NT2/D1 (cell line): Measurements from ENCODE around the gene DPP6.
A peak's percentile ranks its signal among the peaks of the same experiment; 100 is the strongest.
"Not testable (repeated sequence)": the region's sequence is repeated elsewhere in the genome, so short reads cannot be mapped to it uniquely, and the experiment has no call there.

Experiments used
- DNase-seq: peaks from one replicate; pipeline ENCODE4 v3.0.0-alpha.2; 2011; ENCODE audit warnings: low read depth, low spot score
- H3K27me3 ChIP-seq: 2 replicates; pipeline ENCODE4 v1.6.0; 2011; ENCODE audit warnings: mild to moderate bottlenecking; ENCODE audit not compliant: insufficient read length, insufficient read depth
- H3K36me3 ChIP-seq: 2 replicates; pipeline ENCODE4 v1.6.1; 2011; ENCODE audit warnings: mild to moderate bottlenecking, low read length, mixed read lengths; ENCODE audit not compliant: insufficient read depth, insufficient read length
- H3K4me1 ChIP-seq: 2 replicates; pipeline ENCODE4 v1.5.1; 2011; ENCODE audit not compliant: insufficient read depth, insufficient read length
- H3K4me3 ChIP-seq: 2 replicates; pipeline ENCODE4 v1.5.1; 2011; ENCODE audit warnings: low read depth; ENCODE audit not compliant: insufficient read length
- H3K9ac ChIP-seq: 2 replicates; pipeline ENCODE4 v1.6.0; 2011; ENCODE audit warnings: low read depth; ENCODE audit not compliant: insufficient read length
- H3K9me3 ChIP-seq: 2 replicates; pipeline ENCODE4 v1.5.1; 2011; ENCODE audit warnings: mild to moderate bottlenecking, low read length; ENCODE audit not compliant: insufficient read depth
- SUZ12 ChIP-seq: IDR thresholded peaks from 2 replicates; pipeline ENCODE4 v1.6.1; 2011; ENCODE audit not compliant: insufficient read length, insufficient read depth; ENCODE audit errors: extremely low read depth
- YY1 ChIP-seq: IDR thresholded peaks from 2 replicates; pipeline ENCODE4 v1.6.1; 2011; ENCODE audit not compliant: insufficient read length, insufficient read depth
- ZNF274 ChIP-seq: IDR thresholded peaks from 2 replicates; pipeline ENCODE4 v1.6.1; 2011; ENCODE audit warnings: mild to moderate bottlenecking, low read depth, low read length

DPP6 gene

GRCh38 chr7:154919344-154920225 is 867.4 kb downstream of the DPP6 start:
- no peaks in the 10 kb centered on the region; the same call in 1 of the 2 replicates for H3K9me3 ChIP-seq
- TF ChIP-seq ZNF274 (no peak), SUZ12 (no peak), YY1 (no peak)
- DNase-seq = no peak
- no peak overlapping the region for H3K9ac ChIP-seq
- no peaks in the 10 kb centered on the region for H3K36me3 ChIP-seq
- H3K4me3 ChIP-seq = no peak overlapping the region
- no peaks in the 10 kb centered on the region for H3K27me3 ChIP-seq
- H3K4me1 ChIP-seq = no peaks in the 10 kb centered on the region

DNA sequence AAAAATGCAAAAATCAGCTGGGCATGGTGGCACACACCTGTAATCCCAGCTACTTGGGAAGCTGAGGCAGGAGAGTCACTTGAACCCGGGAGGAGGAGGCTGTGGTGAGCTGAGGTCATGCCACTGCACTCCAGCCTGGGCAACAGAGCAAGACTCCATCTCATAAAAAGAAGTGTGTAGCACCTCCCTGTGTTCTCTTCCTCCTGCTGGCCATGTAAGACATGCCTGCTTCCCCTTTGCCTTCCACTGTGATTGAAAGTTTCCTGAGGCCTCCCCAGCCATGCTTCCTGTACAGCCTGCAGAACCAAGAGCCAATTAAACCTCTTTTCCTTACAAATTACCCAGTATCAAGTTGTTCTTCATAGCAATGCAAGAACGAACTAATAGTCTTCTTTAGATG is 870.3 kb downstream of the DPP6 start:
- not testable (repeated sequence) for H3K9ac ChIP-seq, H3K27me3 ChIP-seq, H3K4me3 ChIP-seq, DNase-seq, H3K36me3 ChIP-seq, H3K4me1 ChIP-seq
- peaks cover 11% of the 10 kb centered on the region for H3K9me3 ChIP-seq

DNA sequence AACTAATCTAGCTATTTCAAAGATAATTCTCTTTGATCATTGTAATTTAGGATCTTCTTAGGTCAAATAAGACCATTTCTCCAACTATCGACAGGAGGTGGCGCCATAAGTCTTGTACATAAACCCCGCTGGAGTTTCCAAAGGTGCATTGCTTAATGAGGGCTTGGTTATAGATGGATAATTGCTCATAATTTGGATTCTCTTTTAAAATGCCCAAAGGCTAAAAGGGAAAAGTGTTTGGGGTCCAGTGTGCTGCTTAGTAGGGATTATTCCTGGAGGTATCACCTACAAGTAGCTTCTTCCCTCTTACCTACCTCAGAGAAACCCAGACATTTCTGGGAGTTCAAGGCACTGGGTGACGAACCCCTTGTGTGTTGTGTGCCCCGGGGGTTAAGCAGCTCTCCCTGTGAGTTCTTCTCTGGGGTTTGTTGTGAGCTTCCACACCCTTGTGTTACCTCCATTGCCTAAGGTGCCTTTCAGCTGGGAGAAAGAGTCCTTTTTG is 875.5 kb downstream of the DPP6 start:
- H3K4me3 ChIP-seq = no peak overlapping the region
- DNase-seq = peak; percentile 74
- H3K9me3 ChIP-seq = peaks cover 12% of the 10 kb centered on the region
- no peak overlapping the region for H3K9ac ChIP-seq
- H3K4me1 ChIP-seq = peaks cover 5% of the 10 kb centered on the region
- no peaks in the 10 kb centered on the region for H3K36me3 ChIP-seq
- no peak for TF ChIP-seq YY1
- TF ChIP-seq SUZ12 = no peak
- TF ChIP-seq ZNF274 = no peak
- no peaks in the 10 kb centered on the region for H3K27me3 ChIP-seq

DNA sequence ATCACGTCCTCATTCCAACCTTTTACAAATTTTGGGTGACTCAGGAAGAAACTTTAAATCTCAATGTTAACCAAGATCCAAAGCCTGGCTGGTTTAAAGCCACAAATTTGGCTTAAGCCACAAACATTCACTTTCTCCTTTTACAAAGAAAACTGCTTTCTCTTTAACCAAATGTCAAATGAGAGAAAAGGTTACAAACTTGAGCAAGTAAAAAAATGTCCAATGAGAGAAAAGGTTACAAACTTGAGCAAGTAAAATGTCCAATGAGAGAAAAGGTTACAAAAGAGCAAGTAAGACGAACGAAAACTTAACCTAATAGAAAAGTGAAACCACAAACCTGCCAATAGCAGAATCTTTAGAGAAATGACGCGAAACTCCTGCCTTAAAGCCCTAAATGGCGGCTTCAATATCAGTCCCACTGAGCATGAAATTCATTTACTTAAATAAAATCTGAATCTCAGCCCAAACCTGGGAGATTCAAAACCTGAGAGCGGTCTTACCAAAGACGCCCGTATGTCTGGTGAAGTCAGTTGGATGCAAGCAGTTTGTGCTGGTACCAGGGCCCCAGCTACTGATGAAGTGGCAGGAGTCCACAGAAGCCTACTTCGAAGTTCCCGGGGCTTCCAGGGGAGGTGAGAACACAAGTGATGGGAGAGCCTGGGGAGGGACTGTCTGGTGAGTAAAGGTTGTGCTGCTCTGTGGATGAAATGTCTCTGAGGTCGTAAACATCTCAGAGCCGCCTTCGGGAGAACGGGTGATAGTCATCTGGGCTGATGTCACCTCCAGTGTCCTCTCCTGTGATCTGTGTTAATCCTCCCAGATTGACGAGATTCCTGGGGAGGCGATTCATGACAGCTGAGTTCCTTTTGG is 876.2 kb downstream of the DPP6 start:
- H3K36me3 ChIP-seq = no peaks in the 10 kb centered on the region
- no peak overlapping the region for H3K9ac ChIP-seq
- H3K4me3 ChIP-seq = peak overlapping the region; percentile 3
- peaks cover 5% of the 10 kb centered on the region for H3K4me1 ChIP-seq
- peaks cover 19% of the 10 kb centered on the region for H3K9me3 ChIP-seq
- TF ChIP-seq ZNF274 (no peak), SUZ12 (no peak), YY1 (no peak)
- H3K27me3 ChIP-seq = no peaks in the 10 kb centered on the region
- DNase-seq = no peak

- TF ChIP-seq YY1 (no peak), ZNF274 (no peak)
- Histone ChIP-seq H3K4me3 (peak overlapping the region; percentile 3), H3K4me1 (peaks cover 5% of the 10 kb centered on the region), H3K27me3 (no peaks in the 10 kb centered on the region), H3K9me3 (peaks cover 27% of the 10 kb centered on the region), H3K36me3 (no peaks in the 10 kb centered on the region), H3K9ac (no peak overlapping the region)
- no peak for DNase-seq
Observed at GRCh38 chr7:154929006-154929726, 877.0 kb downstream of the DPP6 start.

DNA sequence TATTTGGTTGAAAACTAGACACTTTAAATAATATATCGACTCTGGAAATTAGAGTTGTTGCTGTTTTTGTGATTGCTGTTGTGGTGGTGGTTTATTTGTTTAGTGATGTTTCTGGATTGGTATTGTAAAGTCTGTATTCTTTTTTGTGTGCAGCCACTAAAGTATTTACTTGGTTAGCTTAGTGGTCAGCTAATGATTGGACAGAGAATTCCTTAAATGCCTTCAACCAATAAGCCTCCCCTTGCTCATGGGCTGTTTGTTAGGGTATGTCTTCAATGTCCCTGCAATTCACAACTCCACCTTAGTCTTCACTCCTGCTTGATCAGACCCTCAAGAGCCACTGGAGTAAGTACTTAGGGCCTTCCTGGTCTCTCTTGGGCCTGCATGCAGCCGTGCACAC is 879.7 kb downstream of the DPP6 start:
- H3K36me3 ChIP-seq = no peaks in the 10 kb centered on the region
- TF ChIP-seq SUZ12 (no peak), ZNF274 (no peak), YY1 (no peak)
- no peaks in the 10 kb centered on the region for H3K27me3 ChIP-seq
- H3K4me1 ChIP-seq = peaks cover 5% of the 10 kb centered on the region
- H3K9me3 ChIP-seq = peaks cover 29% of the 10 kb centered on the region
- no peak for DNase-seq
- H3K4me3 ChIP-seq = no peak overlapping the region
- no peak overlapping the region for H3K9ac ChIP-seq

DNA sequence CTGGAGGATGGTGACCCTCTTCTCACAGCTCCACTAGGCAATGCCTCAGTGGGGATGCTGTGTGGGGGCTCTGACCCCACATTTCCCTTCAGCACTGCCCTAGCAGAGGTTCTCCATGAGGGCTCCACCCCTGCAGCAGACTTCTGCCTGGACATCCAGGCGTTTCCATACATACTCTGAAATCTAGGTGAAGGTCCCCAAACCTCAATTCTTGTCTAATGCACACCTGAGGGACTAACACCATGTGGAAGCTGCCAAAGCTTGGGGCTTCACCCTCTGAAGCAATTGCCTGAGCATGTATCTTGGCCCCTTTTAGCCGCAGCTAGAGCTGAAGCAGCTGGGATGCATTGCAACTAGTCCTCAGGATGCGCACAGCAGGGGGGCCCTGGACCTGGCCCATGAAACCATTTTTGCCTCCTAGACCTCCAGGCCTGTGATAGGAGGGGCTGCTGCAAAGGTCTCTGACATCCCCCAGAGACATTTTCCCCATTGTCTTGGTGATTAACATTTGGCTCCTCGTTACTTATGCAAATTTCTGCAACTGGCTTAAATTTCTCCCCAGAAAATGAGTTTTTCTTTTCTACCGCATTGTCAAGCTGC is 882.3 kb downstream of the DPP6 start:
- H3K4me3 ChIP-seq, H3K4me1 ChIP-seq, H3K36me3 ChIP-seq, H3K27me3 ChIP-seq, DNase-seq, H3K9ac ChIP-seq: not testable (repeated sequence)
- H3K9me3 ChIP-seq = peaks cover 27% of the 10 kb centered on the region
